HepG2 (cell line): ENCODE measurements around the gene CD86. TPM values are rescaled to one million over a fixed set of nuclear protein-coding genes. Genes with fewer than 3 reads are reported as not detected.

ENCODE experiments used
- ASH2L ChIP-seq: fragments of 300-600, 200-600 bp; sonication (generic); IDR thresholded peaks from 2 replicates; pipeline ENCODE4 v1.7.0; 2017; ENCODE audit warnings: low read depth, mild to moderate bottlenecking, moderate library complexity, mixed read lengths, low read length; ENCODE audit not compliant: insufficient read length
- CENPT ChIP-seq: sonication (generic); formaldehyde crosslinking; IDR thresholded peaks from 2 replicates; pipeline ENCODE4 v1.8.0; 2022; ENCODE audit warnings: low read depth, mild to moderate bottlenecking, moderate library complexity, missing genetic modification reagents
- FOXA1 ChIP-seq, 2 experiments: fragments of 450-650 bp in 1 of 2; sonication (generic) in 1 of 2; formaldehyde crosslinking in 1 of 2; IDR thresholded peaks; 2 replicates each; pipeline versions ENCODE4 v1.4.0 to v1.6.1; 2016 to 2020; ENCODE audit warnings: missing genetic modification reagents in 1 of 2
- GATAD2A ChIP-seq: IDR thresholded peaks from 2 replicates; pipeline ENCODE4 v1.6.1; 2016
- ISX ChIP-seq: sonication (generic); formaldehyde crosslinking; conservative IDR thresholded peaks from 2 replicates; pipeline ENCODE4 v1.5.0; 2020; ENCODE audit warnings: missing genetic modification reagents
- JUND ChIP-seq: sonication (generic); formaldehyde crosslinking; IDR thresholded peaks from 2 replicates; pipeline ENCODE4 v1.8.0; 2022; ENCODE audit warnings: mild to moderate bottlenecking, missing genetic modification reagents
- KLF12 ChIP-seq: sonication (generic); formaldehyde crosslinking; IDR thresholded peaks from 2 replicates; pipeline ENCODE4 v1.4.0; 2020; ENCODE audit warnings: missing genetic modification reagents, borderline replicate concordance
- KMT2A ChIP-seq: sonication (generic); formaldehyde crosslinking; IDR thresholded peaks from 2 replicates; pipeline ENCODE4 v1.4.0; 2020; ENCODE audit warnings: missing genetic modification reagents
- PCBP1 ChIP-seq: fragments of 200-400 bp; formaldehyde crosslinking; IDR thresholded peaks from 2 replicates; pipeline ENCODE4 v1.6.1; 2017; ENCODE audit warnings: mild to moderate bottlenecking, low read depth, low read length, borderline replicate concordance
- PRDM15 ChIP-seq: sonication (generic); formaldehyde crosslinking; IDR thresholded peaks from 2 replicates; pipeline ENCODE4 v1.4.0; 2020; ENCODE audit warnings: missing genetic modification reagents
- RAD21 ChIP-seq: fragments of 450-650 bp; formaldehyde crosslinking; IDR thresholded peaks from 2 replicates; pipeline ENCODE4 v1.5.0; 2020; ENCODE audit warnings: mild to moderate bottlenecking
- RNF2 ChIP-seq: fragments of 450-650 bp; conservative IDR thresholded peaks from 2 replicates; pipeline ENCODE4 v1.6.1; 2016; ENCODE audit warnings: low read depth
- SAFB2 ChIP-seq: sonication (generic); formaldehyde crosslinking; IDR thresholded peaks from 2 replicates; pipeline ENCODE4 v1.5.1; 2020; ENCODE audit warnings: missing genetic modification reagents, low read depth, mild to moderate bottlenecking, borderline replicate concordance
- SALL1 ChIP-seq: sonication (generic); formaldehyde crosslinking; IDR thresholded peaks from 2 replicates; pipeline ENCODE4 v1.8.0; 2022; ENCODE audit warnings: mild to moderate bottlenecking, missing genetic modification reagents
- SOX5 ChIP-seq: IDR thresholded peaks from 2 replicates; pipeline ENCODE4 v1.6.1; 2016; ENCODE audit warnings: borderline replicate concordance
- SPEN ChIP-seq: sonication (generic); formaldehyde crosslinking; IDR thresholded peaks from 2 replicates; pipeline ENCODE4 v1.5.1; 2020; ENCODE audit warnings: low read depth, mild to moderate bottlenecking, missing genetic modification reagents
- XRCC5 ChIP-seq: fragments of 200-400 bp; formaldehyde crosslinking; optimal IDR thresholded peaks from 2 replicates; pipeline ENCODE3; 2017; ENCODE audit warnings: mild to moderate bottlenecking, low read length
- ZGPAT ChIP-seq: IDR thresholded peaks from 2 replicates; pipeline ENCODE4 v1.6.1; 2016; ENCODE audit warnings: mild to moderate bottlenecking
- ZNF616 ChIP-seq: sonication (generic); formaldehyde crosslinking; IDR thresholded peaks from 2 replicates; pipeline ENCODE4 v1.5.0; 2020; ENCODE audit warnings: low read depth, mild to moderate bottlenecking, missing genetic modification reagents
- polyA plus RNA-seq, 8 experiments: library from polyadenylated mRNA; depleted of rRNA in 3 of 8; stranded (reverse) in 7 of 8; unstranded in 1 of 8; fragments of >200 nt; fragmentation: Illumina TruSeq in 4 of 8; extraction: Trizol in 4 of 8; gene quantifications; 2 replicates each; pipeline versions ENCODE4 v1.2.1 to v1.2.3, GENCODE V29; 2011 to 2016; ENCODE audit warnings: low read depth in 4 of 8, missing spikeins in 1 of 8, mixed read lengths in 1 of 8; ENCODE audit not compliant: insufficient read depth in 1 of 8
- total RNA-seq, 5 experiments: library from RNA; depleted of rRNA; stranded (reverse); fragments of >200 nt; fragmentation: Illumina TruSeq; extraction: Trizol; gene quantifications; 2 replicates each; pipeline ENCODE4 v1.2.3, GENCODE V29; 2016; ENCODE audit warnings: low read depth in 1 of 5
- TF ChIP-seq, protein P1 (sequence below): IDR thresholded peaks from 2 replicates; pipeline ENCODE4 v1.6.1; 2012; ENCODE audit warnings: low read depth, low read length, improper control_type of control experiment
- TF ChIP-seq, protein P2 (sequence below): sonication (generic); formaldehyde crosslinking; IDR thresholded peaks from 2 replicates; pipeline ENCODE4 v1.5.0; 2020; ENCODE audit warnings: missing genetic modification reagents, mild to moderate bottlenecking, borderline replicate concordance
- TF ChIP-seq, protein P3 (sequence below): sonication (generic); formaldehyde crosslinking; IDR thresholded peaks from 2 replicates; pipeline ENCODE4 v1.4.0; 2020; ENCODE audit warnings: mild to moderate bottlenecking, missing genetic modification reagents

Gene CD86
- total and polyA plus RNA-seq, 2 of the 13 experiments (the other 11 are each of a cell fraction or from before 2014, with no cell fraction given) = not detected

DNA sequence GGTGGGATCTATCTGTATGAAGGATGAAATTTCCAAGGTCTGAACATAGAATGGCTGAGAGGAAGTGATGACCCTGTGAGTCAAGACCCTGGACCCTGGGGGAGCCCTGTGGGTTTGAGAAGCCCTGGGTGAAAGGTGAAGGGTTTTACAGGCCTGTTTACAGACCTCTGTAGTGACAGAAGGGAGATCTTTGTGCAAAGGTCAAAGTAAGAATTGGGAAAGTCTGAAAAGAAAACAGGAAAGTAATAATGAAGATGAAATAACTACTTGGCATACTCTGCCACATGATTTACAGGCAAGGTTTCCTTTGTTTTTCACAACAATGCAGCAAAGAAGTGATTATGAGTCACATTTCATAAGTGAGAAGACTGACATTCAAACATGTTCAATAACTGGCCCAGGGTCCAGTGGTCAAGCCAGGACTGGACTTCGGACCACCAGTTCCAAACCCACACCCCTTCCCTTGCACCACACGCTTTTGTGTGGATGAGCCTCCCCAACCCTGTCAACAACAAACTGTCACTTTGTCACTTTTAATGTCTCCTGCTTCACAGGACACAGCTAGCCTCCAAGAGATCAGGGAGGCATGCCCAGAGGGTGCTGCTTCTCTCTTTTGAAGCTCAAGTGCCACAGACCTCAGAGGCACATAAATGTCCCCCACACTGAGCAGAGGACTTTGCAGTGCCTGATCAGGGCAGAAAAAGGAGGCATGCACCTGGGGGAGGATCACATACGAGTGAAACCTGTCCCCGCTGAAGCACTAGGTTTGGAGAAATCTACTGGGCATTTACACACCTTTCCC lies 21.5 kb downstream of the CD86 start (continued):
- TF ChIP-seq, protein P1, sequence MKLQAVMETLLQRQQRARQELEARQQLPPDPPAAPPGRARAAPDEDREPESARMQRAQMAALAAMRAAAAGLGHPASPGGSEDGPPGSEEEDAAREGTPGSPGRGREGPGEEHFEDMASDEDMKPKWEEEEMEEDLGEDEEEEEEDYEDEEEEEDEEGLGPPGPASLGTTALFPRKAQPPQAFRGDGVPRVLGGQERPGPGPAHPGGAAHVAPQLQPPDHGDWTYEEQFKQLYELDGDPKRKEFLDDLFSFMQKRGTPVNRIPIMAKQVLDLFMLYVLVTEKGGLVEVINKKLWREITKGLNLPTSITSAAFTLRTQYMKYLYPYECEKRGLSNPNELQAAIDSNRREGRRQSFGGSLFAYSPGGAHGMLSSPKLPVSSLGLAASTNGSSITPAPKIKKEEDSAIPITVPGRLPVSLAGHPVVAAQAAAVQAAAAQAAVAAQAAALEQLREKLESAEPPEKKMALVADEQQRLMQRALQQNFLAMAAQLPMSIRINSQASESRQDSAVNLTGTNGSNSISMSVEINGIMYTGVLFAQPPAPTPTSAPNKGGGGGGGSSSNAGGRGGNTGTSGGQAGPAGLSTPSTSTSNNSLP = peak; percentile 34; the same call in 1 of the 2 replicates
- TF ChIP-seq JUND = no peak
- no peak for TF ChIP-seq FOXA1 (IDR thresholded peaks at IDR 0.05)
- no peak for TF ChIP-seq FOXA1 (CRISPR knock-in tag; IDR thresholded peaks at IDR 0.05)
- TF ChIP-seq PCBP1 = no peak
- no peak for TF ChIP-seq PRDM15
- TF ChIP-seq KLF12 (CRISPR knock-in tag) = no peak
- no peak for TF ChIP-seq ZGPAT (CRISPR knock-in tag)
- TF ChIP-seq SOX5 = peak; percentile 68; the same call in 1 of the 2 replicates
- peak; percentile 93 for TF ChIP-seq SALL1 (CRISPR knock-in tag)
- no peak for TF ChIP-seq KMT2A (CRISPR knock-in tag)
- TF ChIP-seq SPEN (CRISPR knock-in tag) = no peak
- TF ChIP-seq SAFB2 = no peak
- TF ChIP-seq RNF2 = no peak
- no peak for TF ChIP-seq XRCC5
- TF ChIP-seq CENPT (CRISPR knock-in tag) = no peak
- TF ChIP-seq GATAD2A (CRISPR knock-in tag) = 0 out of 2 replicates have a peak, but pooled peaks have one; percentile 15
- TF ChIP-seq, protein P2, sequence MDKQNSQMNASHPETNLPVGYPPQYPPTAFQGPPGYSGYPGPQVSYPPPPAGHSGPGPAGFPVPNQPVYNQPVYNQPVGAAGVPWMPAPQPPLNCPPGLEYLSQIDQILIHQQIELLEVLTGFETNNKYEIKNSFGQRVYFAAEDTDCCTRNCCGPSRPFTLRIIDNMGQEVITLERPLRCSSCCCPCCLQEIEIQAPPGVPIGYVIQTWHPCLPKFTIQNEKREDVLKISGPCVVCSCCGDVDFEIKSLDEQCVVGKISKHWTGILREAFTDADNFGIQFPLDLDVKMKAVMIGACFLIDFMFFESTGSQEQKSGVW (CRISPR knock-in tag) = no peak
- no peak for TF ChIP-seq RAD21
- no peak for TF ChIP-seq ASH2L
- TF ChIP-seq, protein P3, sequence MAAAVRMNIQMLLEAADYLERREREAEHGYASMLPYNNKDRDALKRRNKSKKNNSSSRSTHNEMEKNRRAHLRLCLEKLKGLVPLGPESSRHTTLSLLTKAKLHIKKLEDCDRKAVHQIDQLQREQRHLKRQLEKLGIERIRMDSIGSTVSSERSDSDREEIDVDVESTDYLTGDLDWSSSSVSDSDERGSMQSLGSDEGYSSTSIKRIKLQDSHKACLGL (CRISPR knock-in tag) = no peak
- no peak for TF ChIP-seq ISX (CRISPR knock-in tag)
- no peak for TF ChIP-seq ZNF616 (CRISPR knock-in tag)
